HEK293 (cell line): Measurements from ENCODE around the gene PPARG.

Experiments
- HOXC10 ChIP-seq: sonication (generic); formaldehyde crosslinking; IDR thresholded peaks from 2 replicates; pipeline ENCODE4 v1.8.1; 2023; ENCODE audit warnings: mild to moderate bottlenecking, missing genetic modification reagents
- KLF17 ChIP-seq: fragments of 450-650 bp; formaldehyde crosslinking; IDR thresholded peaks from 2 replicates; pipeline ENCODE4 v1.5.1; 2016; ENCODE audit warnings: missing biosample characterization, missing genetic modification characterization
- KLF7 ChIP-seq: fragments of 450-650 bp; formaldehyde crosslinking; IDR thresholded peaks from 2 replicates; pipeline ENCODE4 v1.5.1; 2016; ENCODE audit warnings: missing biosample characterization, missing genetic modification characterization, borderline replicate concordance
- REST ChIP-seq: fragments of 450-650 bp; formaldehyde crosslinking; IDR thresholded peaks from 2 replicates; pipeline ENCODE4 v1.5.1; 2016; ENCODE audit warnings: missing biosample characterization, missing genetic modification characterization
- SP7 ChIP-seq: fragments of 450-650 bp; formaldehyde crosslinking; IDR thresholded peaks from 2 replicates; pipeline ENCODE4 v1.5.1; 2016; ENCODE audit warnings: missing biosample characterization, missing genetic modification characterization
- YY2 ChIP-seq: fragments of 450-650 bp; formaldehyde crosslinking; IDR thresholded peaks from 2 replicates; pipeline ENCODE4 v1.5.1; 2016; ENCODE audit warnings: missing biosample characterization, missing genetic modification characterization
- ZBTB10 ChIP-seq: fragments of 450-650 bp; formaldehyde crosslinking; IDR thresholded peaks from 2 replicates; pipeline ENCODE4 v1.5.1; 2016; ENCODE audit warnings: missing biosample characterization, missing genetic modification characterization
- ZFP37 ChIP-seq: fragments of 450-650 bp; formaldehyde crosslinking; IDR thresholded peaks from 2 replicates; pipeline ENCODE4 v1.5.1; 2016; ENCODE audit warnings: missing biosample characterization, missing genetic modification characterization
- ZNF114 ChIP-seq: fragments of 450-650 bp; formaldehyde crosslinking; IDR thresholded peaks from 2 replicates; pipeline ENCODE4 v1.5.0; 2017; ENCODE audit warnings: missing biosample characterization, missing genetic modification characterization
- ZNF223 ChIP-seq: fragments of 450-650 bp; formaldehyde crosslinking; IDR thresholded peaks from 2 replicates; pipeline ENCODE4 v1.5.1; 2016; ENCODE audit warnings: missing biosample characterization, missing genetic modification characterization
- ZNF292 ChIP-seq: fragments of 450-650 bp; formaldehyde crosslinking; IDR thresholded peaks from 2 replicates; pipeline ENCODE4 v1.5.1; 2016; ENCODE audit warnings: low read depth, missing biosample characterization, missing genetic modification characterization, borderline replicate concordance
- ZNF362 ChIP-seq: fragments of 450-650 bp; formaldehyde crosslinking; IDR thresholded peaks from 2 replicates; pipeline ENCODE4 v1.5.1; 2016; ENCODE audit warnings: missing biosample characterization, missing genetic modification characterization
- ZNF37A ChIP-seq: fragments of 450-650 bp; IDR thresholded peaks from 2 replicates; pipeline ENCODE4 v1.5.1; 2018; ENCODE audit warnings: missing biosample characterization, missing genetic modification characterization
- ZNF398 ChIP-seq: fragments of 450-650 bp; formaldehyde crosslinking; IDR thresholded peaks from 2 replicates; pipeline ENCODE4 v1.5.1; 2017; ENCODE audit warnings: missing biosample characterization, missing genetic modification characterization
- ZNF658 ChIP-seq: fragments of 450-650 bp; formaldehyde crosslinking; IDR thresholded peaks from 2 replicates; pipeline ENCODE4; 2016; ENCODE audit warnings: missing biosample characterization, missing genetic modification characterization
- ZNF660 ChIP-seq: fragments of 450-650 bp; IDR thresholded peaks from 2 replicates; pipeline ENCODE4 v1.5.1; 2018; ENCODE audit warnings: missing biosample characterization, mild to moderate bottlenecking, missing genetic modification characterization
- ZNF670 ChIP-seq: fragments of 450-650 bp; formaldehyde crosslinking; IDR thresholded peaks from 2 replicates; pipeline ENCODE4 v1.5.1; 2016; ENCODE audit warnings: missing biosample characterization, missing genetic modification characterization, low read depth
- ZNF692 ChIP-seq: fragments of 450-650 bp; formaldehyde crosslinking; IDR thresholded peaks from 2 replicates; pipeline ENCODE4 v1.5.1; 2016; ENCODE audit warnings: missing biosample characterization, missing genetic modification characterization
- ZNF777 ChIP-seq: fragments of 450-650 bp; formaldehyde crosslinking; IDR thresholded peaks from 2 replicates; pipeline ENCODE4 v1.5.1; 2017; ENCODE audit warnings: missing biosample characterization, missing genetic modification characterization, borderline replicate concordance
- ZNF785 ChIP-seq: fragments of 450-650 bp; formaldehyde crosslinking; IDR thresholded peaks from 2 replicates; pipeline ENCODE4 v1.5.1; 2016; ENCODE audit warnings: missing biosample characterization, missing genetic modification characterization
- ZSCAN30 ChIP-seq: fragments of 450-650 bp; IDR thresholded peaks from 2 replicates; pipeline ENCODE4 v1.5.1; 2018; ENCODE audit warnings: missing biosample characterization, mild to moderate bottlenecking, missing genetic modification characterization, moderate library complexity

The PPARG gene

GRCh38 chr3:12393894-12394293, 105.0 kb downstream of the PPARG start (continued):
- TF ChIP-seq ZNF37A (tag by site-specific recombination) (no peak), KLF17 (no peak), ZNF223 (tag by site-specific recombination) (no peak), ZNF777 (tag by site-specific recombination) (no peak), ZNF660 (tag by site-specific recombination) (peak; percentile 78; the same call in 1 of the 2 replicates), REST (tag by site-specific recombination) (no peak), ZNF114 (tag by site-specific recombination) (no peak), ZNF658 (tag by site-specific recombination) (no peak), KLF7 (tag by site-specific recombination) (no peak), ZSCAN30 (peak; percentile 32; the same call in 1 of the 2 replicates), ZNF292 (no peak), ZFP37 (tag by site-specific recombination) (no peak), ZBTB10 (no peak), HOXC10 (CRISPR knock-in tag) (no peak), ZNF670 (tag by site-specific recombination) (no peak), ZNF692 (tag by site-specific recombination) (peak; percentile 92), YY2 (no peak; the same call in 1 of the 2 replicates), ZNF362 (tag by site-specific recombination) (no peak), ZNF398 (tag by site-specific recombination) (peak; percentile 64; the same call in 1 of the 2 replicates), ZNF785 (tag by site-specific recombination) (no peak), SP7 (tag by site-specific recombination) (no peak)
- TF ChIP-seq, all 188 proteins: peak for 25
